Measurements from ENCODE around the gene DAZAP1.
"Not testable (repeated sequence)": the region's sequence is repeated elsewhere in the genome, so short reads cannot be mapped to it uniquely, and the experiment has no call there.

The DAZAP1 gene

DNA sequence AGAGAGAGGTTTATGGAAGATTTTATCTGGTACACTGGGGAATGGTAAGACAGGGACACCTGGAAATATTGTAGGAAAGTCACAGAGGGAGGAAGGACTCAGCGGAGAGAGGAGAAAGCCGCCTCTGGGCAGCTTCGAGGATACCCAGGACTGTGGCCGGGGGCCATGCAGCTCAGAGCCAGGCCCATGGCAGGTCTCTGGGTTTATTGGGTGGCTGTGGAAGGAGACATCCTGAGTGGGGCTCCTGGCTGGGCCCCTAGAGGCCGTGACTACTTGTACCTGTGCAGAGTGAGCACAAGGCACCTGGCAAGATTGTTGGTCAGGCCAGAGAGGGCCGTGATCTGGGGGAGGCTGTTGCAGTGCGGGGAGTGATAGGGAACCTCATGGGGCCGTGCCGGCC, 3.4 kb downstream of the DAZAP1 start:
- no peak for DNase-seq (ENCODE audit: low spot score)

DNA sequence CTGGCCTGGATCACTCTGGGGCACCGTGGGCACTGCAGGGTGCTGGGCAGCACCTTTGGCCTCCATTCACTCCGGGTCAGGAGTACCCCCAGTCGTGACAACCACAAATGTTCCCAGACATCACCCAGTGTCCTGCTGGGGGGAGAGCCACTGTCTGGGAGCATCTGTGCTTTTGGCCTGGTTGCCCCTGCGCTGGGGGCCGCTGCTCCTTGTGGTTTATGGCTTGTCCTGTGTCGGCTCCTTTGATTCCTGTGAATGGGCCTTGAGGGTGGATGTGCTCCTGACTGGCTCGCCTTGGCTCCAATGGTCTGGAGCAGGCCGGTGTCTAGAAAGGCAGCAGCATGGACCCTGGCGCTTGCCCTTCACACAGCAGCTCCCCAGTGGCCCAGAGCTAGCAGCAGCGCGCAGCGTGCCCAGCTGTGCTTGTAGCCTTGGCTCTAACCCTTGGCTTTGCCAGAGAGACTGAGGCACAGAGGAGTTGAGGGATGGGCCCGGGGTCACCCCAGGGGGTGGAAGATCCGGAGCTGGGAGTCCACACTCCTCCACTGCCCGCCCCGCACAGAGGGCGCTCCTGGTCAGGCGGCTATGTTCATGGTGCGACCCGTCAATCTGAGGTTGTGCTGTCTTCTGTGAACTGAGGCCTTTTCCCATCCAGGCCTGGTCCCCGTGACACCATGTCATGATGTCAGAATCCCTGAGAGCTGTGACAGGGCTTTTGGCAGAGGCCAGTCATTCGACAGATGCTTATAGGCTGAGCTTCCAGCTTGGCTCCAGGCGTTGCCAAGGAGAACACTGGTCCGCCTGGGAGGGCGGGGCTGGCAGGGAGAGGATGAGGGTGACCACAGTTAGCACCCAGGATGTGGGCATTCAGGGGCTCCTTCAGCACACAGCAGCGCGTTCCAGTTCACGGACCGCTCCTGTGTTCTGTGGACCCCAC, 4.1 kb downstream of the DAZAP1 start:
- DNase-seq (ENCODE audit: low spot score), result peak; percentile 30

DNA sequence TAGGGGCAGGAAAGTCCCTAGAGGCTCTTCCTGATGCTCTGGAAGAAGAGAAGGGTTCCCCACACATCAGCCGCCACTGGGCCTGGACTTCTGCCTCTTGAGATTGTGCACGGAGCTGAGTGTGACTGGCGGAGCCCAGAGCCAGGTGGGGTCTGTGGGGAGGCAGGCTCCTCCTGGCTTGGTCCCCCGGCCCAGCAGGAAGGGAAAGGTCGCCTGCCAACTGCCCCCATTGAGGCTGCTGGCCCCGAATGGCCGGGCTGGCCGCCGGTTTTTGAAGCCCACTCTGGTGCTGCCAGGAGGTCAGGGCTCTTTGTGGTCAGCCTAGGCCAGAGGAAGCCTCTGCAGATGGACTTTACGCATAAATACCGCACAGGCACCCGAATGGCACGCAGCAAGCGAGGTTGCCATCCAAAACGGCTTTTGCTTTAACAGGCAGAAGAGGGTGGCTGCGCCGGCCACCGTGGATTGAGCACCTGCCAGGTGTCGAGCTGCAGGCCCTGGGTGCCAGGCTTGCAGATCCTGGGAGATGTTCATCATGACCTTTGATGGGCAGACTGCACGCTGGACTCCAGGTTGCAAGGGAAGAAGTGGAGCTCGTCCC, 5.0 kb downstream of the DAZAP1 start:
- DNase-seq (ENCODE audit: low spot score), result no peak

DNA sequence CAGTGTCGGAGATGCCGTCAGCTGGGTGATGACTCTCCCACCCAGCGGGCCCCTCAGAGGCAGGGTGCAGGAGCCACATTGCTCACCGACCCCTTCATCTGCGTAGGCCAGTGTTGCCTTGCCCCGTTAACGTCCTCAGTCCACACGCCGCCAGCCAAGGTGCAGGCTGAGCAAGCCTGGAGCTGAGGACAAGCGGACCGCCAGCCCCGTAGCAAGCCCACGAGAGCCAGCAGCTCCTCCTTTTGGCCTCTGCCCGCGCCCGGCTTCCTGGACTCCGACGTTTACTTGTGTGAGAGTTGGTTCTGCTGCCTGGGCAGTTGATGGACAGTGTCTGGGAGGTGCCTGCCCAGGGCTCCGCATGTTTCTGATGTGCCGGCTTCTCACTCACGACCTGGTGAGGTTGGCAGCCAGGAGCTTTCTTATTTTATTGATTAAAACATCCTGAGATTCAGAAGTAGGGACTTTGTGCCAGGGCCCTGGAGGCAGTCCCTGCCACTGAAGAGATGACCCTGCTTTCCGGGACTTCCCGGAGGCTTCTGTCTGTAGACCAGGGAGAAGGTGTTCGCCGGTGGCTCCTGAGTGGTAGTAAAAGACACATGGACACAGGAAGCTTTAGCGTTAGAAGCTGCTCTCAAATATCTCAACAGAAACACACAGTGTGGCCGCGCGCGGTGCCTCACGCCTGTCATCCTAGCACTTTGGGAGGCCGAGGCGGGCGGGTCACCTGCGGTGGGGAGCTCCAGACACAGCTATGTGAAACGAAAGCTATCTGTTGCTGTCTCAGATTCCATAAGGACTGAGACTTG, 5.8 kb downstream of the DAZAP1 start:
- no peak for DNase-seq (ENCODE audit: low spot score)

DNA sequence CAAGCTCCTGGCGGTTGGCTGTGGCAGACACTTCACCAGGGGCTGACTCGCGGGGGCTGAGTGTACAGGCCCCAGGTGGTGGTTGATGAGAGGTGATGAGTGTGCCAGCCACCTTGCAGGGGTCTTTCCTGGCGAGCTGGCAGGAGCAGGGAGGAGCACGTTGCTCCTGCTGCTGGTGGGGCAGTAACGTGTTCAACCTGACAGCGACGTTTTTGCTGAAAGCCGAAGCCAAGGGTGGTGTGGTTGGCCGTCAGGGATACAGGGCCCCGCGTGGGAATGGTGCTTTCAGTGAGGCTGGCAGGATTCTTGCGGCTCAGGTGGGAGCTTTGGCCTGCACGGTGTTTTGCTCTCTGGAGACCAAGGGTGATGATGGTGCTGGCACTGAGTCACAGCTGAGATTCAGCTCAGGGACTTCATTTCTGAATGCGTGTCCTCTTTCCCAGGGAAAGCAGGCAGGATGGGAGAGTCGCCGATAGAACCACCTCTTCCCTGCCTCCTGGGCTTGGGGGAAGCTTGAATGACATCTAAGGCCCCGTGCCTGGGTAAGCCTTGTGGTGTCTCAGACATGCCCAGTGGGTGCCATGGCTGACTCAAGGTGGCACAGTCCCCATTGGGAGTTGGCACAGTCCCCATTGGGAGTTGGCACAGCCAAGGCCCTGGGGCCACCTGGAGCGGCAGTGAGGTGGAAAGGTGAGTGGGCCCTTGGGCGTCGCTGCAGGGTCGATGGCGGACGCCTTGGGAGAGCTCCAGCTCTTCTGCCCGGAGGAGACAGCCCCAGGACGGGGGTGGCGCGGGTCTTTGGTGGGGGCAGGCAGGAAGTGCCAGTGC, 8.8 kb downstream of the DAZAP1 start:
- DNase-seq (ENCODE audit: low spot score), result no peak

DNA sequence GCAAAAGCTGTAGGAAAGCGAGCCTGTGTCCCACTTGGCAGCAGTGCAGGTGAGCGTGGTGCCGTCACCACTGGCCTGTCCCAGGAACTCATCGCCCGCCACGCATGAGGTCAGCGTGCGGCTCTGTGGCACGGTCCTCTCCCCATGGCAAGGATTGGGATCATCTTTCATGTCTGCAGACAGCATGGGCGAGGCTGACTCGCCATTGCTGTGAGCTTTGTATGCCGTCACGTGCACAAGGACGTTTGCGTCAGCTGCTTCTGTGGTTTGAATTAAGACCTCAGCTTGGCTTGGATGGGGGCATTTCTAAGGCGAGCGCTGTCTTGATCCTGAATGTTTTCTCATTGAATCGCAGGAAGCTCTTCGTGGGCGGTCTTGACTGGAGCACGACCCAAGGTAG, 9.8 kb downstream of the DAZAP1 start:
- DNase-seq (ENCODE audit: low spot score), result no peak

DNA sequence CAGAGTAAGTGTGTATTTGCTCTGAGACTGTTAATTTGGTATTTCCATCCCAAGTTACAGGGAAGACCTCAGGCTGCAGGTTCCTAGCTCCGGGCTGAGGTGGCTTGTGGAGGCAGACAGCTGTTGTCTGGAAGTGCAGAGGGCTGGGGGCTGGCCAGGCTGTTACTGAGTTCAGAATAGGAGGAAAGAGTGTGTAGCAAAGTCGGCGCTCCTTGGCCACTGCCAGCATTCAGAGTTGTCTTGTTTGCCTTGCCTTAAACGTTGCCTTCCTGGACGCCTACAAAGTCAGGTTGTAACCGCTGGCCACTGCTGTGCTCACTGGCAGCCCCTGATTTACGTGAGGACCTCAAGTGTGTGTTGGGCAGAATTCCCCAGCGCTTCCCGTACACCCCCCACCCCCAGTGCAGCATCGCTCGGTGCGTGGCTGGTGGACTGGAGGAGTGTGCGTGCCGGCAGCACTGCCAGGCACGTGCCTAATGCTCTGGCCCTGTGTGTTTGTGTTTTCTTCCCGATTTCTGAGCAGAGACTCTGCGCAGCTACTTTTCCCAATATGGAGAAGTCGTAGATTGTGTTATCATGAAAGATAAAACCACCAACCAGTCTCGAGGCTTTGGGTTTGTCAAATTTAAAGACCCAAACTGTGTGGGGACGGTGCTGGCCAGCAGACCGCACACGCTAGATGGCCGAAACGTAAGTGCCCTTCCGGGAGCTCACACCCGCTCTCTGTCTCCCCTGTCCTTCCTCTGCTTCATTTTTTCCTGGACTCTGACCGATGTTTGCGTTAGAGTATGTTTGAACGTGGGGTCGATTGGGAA, 10.5 kb downstream of the DAZAP1 start:
- DNase-seq (ENCODE audit: low spot score), result no peak

DNA sequence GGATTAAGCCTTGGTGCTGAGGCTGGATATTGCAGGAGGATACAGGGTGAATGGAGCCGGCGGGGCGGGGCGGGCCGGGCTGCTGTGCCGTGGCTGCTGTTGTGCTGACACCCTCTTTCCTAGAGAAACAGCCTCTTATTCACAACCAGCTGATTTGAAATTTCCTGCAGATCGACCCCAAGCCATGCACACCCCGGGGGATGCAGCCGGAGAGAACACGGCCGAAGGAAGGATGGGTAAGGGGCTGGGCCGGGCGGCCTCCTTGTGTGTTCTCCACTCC, 11.1 kb downstream of the DAZAP1 start:
- no peak for DNase-seq (ENCODE audit: low spot score)

DNA sequence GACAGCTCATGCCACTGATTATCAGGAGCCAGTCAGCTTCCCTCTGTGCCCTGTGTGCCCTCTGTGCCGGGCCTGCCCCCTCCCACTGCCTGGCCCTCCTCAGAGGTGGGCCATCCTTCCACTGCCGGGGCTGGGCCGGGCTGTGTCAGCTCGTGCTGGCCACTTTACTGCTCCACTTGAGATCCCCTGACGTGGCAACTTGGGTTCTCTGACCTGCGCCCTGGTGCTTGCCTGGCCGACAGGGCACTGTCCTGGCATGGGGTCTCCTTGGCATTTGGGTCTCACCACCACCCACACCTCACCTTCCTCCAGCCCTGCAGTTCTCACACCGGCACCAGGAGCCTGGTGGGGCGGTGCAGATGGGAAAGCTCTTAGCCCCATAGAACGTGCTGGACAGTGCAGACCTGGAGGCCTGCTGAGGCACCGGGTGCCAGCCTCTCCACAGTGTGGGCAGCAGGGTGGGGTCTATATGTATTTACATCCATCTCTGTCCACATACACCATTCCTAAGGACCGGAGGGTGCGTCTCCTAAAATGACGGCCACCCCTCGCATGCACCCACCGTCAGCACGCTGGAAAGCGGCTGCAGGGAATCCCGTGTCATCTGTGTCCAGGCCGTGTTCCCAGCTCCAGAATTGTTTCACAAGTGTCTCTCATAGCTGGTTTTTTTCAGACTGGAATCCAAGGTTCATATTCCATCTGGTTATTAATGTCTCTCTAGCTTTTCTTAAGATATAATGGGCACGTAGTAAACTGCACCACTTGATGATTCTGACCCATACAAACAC, 11.8 kb downstream of the DAZAP1 start:
- no peak for DNase-seq (ENCODE audit: low spot score)

DNA sequence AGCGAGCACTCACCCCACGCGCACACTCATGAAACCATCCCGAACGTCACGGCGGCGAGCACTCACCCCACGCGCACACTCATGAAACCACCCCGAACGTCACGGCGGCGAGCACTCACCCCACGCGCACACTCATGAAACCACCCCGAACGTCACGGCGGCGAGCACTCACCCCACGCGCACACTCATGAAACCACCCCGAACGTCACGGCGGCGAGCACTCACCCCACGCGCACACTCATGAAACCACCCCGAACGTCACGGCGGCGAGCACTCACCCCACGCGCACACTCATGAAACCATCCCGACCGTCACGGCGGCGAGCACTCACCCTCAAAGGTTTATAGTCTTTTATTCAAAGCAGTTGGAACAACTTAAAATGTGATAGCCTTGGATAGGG, 12.7 kb downstream of the DAZAP1 start:
- DNase-seq (ENCODE audit: low spot score), result not testable (repeated sequence)

DNA sequence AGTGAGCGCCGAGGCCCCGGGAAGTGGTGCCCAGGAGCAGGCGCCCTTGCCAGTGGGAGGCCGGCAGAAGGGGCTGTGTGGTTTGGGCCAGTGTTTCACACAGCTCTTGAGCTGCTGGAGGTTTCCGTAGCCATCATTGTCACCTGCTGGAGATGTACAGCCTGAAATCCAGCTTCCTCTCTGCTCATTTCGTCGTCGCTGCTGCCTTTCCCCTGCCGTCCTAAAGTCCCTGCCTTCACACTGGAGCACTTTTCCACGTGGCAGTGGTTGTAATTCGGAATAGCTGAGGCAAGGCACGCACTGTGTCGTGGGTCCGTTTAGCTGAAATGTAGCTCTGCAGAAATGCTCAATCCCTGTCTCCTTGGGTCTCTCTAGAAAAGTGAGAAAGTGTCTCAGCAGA, 13.2 kb downstream of the DAZAP1 start:
- no peak for DNase-seq (ENCODE audit: low spot score)

DNA sequence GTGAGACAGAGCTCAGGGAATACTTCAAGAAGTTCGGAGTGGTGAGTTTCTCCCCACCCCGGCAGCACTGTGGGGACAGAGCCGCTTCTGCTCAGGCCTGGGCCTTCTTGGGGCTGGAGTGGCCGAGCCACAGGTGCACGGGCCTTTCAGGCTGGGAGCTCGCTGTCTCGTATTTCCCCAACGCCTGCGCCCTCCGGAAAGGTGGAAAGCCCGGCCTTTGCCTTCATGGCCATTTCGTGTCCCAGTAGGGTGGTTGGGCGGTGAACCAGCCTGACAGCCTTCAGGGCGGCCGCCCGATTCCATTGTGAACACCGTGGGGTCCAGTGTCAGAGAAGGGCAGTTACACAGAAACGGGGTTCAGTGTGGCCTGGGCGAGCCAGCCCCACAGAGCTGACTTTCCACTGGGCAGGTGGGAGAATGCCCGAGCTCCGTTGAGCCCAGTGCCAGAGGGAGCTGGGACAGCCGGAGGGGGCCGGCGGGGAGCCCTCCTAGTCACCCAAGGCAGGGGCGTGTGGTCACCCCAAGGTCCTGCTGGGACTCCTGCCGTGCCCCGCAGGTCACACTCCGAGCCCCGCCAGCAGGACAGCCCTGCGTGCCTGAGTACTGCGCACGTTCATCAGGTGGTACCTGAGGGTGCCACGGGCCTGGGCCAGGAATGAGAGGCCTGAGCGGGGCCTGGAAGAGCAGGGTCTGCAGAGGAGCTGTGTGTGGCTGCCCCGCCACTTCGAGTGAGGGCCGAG, 14.0 kb downstream of the DAZAP1 start:
- no peak for DNase-seq (ENCODE audit: low spot score)

DNA sequence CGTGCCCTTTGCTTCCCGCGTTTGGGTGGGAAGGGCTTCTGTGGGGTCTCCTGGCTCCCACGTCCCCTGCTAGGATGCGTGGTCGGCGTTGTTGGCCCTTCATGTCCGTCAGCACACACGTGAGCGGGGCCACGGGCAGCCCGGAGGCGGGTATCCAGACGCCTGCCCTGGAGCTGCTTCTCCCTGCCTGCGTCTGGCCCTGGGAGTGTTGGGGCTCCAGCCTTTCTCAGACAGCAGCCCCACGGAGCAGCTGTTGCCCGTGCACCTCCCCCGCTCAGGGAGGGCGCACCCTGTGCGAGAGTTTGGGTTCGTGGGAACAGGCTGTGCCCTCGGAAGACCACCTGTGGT, 14.5 kb downstream of the DAZAP1 start:
- no peak for DNase-seq (ENCODE audit: low spot score)

DNA sequence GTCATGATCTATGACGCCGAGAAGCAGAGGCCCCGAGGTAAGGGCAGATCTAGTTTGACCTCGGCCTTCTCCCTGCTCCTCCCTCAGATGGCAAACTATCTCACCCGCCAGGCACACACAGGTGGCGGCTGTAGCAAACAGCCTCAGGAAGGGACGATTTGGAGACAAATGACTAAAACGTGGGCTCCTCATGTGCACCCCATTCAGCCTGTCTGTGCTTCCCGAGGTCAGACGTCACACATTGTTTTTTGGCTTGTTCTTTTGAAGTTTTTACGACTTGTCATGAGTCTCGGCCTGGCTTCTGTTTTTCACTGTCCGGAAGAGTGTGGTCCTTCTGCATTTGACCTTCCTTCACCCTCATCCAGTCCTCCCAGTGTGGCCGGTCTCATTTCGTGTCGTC, 15.0 kb downstream of the DAZAP1 start:
- DNase-seq (ENCODE audit: low spot score), result no peak

DNA sequence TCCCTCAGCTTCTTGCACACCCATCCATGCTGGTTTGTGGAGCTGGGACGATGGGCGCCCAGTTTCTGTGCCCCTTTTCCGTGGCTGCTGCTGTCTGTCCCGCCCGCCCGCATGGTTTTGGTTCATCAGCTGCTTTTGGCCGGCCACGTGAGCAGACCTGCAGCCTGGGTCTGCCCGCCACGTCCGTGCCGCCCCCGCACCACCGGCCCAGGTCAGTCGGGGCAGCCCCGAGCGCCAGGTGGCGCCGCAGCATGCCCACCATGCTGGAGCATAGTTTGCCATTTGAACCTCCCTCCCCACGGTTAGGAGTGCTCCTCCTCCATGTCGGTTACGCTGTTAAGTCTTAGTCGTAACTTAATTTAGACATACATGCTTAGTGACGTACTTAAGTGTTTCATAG, 15.6 kb downstream of the DAZAP1 start:
- no peak for DNase-seq (ENCODE audit: low spot score)

DNA sequence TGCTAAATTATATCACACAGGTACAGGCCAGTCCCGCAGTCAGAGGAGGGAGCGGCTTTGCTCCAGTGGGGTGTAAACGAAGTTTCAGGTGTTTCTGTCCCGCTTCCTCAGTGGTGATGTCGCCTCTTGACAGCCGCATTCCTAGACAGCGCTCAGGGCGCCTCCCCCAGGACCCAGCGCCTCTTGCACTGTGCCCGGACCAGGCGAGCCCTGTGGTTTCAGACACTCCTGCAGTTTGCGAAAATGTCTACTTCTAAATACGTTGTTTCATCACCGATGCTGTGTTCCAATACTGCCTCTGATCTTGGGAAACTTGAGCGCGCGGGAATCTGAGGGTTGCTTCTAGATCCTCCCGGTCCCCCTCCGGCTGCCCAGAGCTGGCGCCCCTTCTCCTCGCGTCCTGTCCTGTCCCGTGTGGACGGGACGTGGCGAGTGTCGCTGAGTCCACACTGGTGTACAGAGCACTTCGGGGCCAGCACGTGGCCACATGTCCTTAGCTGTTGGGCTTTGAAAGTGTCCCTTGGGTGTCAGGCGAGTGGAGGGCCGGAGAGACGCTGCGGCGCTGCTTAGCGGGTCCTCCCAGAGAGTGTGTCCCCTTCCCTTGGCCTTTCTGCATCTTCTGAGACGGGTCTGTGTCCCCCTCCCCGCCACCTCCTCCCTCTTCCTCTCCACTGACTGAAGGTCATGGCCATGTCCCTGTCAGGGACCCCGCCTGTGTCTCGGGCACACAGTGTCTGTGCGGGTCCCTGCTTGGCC, 16.2 kb downstream of the DAZAP1 start:
- DNase-seq (ENCODE audit: low spot score), result no peak

DNA sequence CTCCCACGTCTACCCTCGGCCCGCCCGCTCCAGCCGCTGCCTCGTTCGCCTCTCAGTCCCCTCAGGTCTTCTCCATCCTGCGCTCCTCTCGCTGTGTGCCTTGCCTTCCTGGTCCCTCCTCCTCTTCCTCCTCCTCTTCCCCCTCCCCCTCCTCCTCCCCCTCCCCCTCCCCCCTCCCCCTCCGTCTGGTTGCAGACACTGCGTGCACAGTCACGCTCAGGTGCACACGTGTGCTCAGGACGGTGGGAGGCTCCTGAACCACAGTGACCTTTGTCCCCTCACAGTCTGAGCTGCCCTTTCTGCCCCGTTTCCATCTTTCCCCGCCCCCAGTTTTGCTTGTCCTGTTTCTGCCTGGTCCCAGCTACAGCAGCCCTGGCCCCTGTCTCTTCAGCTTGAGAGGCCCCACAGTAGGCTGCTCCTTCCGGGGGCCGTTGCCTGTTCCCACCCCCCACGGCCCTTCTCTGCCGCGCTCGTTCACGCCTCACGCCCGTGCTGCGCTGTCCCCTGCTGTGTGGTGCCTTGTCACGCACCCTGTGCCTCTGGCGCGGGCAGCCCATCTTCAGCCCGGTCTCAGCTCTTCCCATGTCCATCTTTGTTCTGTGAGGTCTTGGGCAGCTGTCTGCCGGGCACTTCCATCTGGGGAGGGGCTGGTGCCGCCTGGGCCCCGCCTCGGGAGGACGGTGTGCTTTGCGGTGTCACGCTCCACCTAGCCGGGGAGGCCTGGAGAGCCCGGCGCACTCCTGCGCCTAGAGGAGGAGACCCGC, 17.0 kb downstream of the DAZAP1 start:
- no peak for DNase-seq (ENCODE audit: low spot score)

DNA sequence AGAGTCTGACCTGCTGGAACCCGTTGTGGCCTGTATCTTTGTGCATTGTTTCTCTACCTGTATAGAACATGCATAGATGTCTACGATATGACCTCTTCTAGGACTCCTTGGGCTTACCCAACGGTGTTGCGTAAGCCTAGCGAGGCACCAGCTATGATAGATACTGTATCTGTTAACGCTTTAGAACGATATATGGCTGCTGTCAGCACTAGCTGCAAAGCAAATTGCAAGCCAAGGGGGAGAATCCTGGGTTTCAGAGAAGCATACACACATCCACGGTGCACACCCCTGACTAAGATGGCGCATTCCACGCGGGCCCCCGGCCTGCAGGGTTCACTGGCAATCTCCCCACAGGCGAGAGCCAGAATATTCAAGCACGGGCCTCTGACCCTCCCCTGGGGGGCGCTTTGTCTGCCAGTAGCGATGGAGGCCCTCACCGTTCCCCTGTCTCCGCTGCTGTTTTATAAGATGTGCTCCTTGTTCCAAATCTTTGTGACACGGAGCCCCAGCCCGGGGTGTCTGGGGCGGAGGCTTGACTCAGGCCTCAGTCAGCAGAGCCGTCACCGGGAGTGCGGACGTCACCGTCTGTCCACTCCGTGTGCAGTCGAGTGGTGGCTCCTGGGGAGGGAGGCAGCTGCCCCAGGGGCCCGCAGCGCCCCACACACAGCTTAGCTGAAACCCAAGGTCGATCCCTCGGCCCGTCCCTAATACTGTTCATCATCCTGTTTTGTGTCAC, 17.9 kb downstream of the DAZAP1 start:
- no peak for DNase-seq (ENCODE audit: low spot score)
